ENCODE data around the gene IFI44.

IFI44 gene

DNA sequence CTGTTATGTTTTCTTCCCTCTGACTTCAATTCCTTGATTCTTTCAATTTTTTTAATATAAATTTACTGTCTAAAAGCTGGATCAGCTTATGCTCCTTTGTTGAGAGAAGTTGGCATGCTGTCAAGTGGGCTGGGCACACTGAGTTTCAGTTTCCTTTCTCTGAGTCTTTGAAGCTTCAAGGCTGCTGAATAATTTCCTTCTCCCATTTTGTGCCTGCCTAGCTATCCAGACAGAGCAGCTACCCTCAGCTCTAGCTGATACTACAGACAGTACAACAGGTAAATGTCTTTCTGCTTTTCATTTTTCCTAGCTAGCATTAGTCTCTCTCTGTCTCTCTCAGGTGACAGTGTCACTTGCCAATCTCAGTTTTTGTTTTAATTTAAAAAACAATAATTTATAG lies at the start of gene IFI44:
Gene IFI44 (plus strand): TSS at position 204 of the 400 bp plus-strand sequence. CDS start 365 bp downstream, outside the sequence.
- Mint-ChIP-seq H3K9me3 (peaks cover 11% of the 10 kb centered on the region), H3K4me3 (peak within 1 kb of the TSS; percentile 82), H3K36me3 (ENCODE audit: low read depth) (peaks cover 25% of the 10 kb centered on the region), H3K27ac (peak within 1 kb of the TSS; percentile 82), H3K4me1 (peaks cover 55% of the 10 kb centered on the region), H3K27me3 (no peaks in the 10 kb centered on the region)
- ATAC-seq (peak; percentile 83), DNase-seq (peak; percentile 70)

- Mint-ChIP-seq H3K4me1 (no peaks in the 10 kb centered on the region), H3K4me3 (no peak overlapping the region), H3K36me3 (ENCODE audit: low read depth) (no peaks in the 10 kb centered on the region), H3K27ac (no peak overlapping the region), H3K27me3 (no peaks in the 10 kb centered on the region), H3K9me3 (no peaks in the 10 kb centered on the region)
- DNase-seq (no peak), ATAC-seq (no peak)
Measured at GRCh38 chr1:78601068-78601467, 48.6 kb upstream of the IFI44 start.

- no peak overlapping the region for H3K27ac Mint-ChIP-seq
- no peak for DNase-seq
- H3K4me3 Mint-ChIP-seq = no peak overlapping the region
- no peak for ATAC-seq
- H3K36me3 Mint-ChIP-seq (ENCODE audit: low read depth) = no peaks in the 10 kb centered on the region
- H3K27me3 Mint-ChIP-seq = peaks cover 3% of the 10 kb centered on the region
- no peaks in the 10 kb centered on the region for H3K9me3 Mint-ChIP-seq
- H3K4me1 Mint-ChIP-seq = no peaks in the 10 kb centered on the region
Measured at GRCh38 chr1:78603206-78603605, 46.4 kb upstream of the IFI44 start.

DNA sequence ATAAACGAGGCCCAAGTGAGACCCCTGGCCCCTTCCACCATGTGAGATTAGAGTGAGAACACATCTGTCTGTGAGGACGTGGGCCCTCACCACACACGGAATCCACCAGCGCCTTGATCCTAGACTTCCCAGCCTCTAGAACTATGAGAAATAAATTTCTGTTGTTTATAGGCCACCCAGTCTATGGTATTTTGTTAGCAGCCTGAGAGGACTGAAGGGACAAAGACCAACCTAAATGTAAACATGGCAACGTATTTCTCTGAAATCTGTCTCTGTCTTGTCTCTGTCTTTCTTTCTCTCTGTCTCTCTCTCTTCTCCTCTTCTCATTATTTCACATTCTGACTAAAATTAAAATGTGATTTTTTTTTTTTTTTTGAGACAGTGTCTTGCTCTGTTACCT lies 45.0 kb upstream of the IFI44 start:
- Mint-ChIP-seq H3K27ac (no peak overlapping the region), H3K4me1 (no peaks in the 10 kb centered on the region), H3K36me3 (ENCODE audit: low read depth) (no peaks in the 10 kb centered on the region), H3K27me3 (peaks cover 5% of the 10 kb centered on the region), H3K4me3 (no peak overlapping the region), H3K9me3 (no peaks in the 10 kb centered on the region)
- no peak for DNase-seq
- ATAC-seq = no peak

DNA sequence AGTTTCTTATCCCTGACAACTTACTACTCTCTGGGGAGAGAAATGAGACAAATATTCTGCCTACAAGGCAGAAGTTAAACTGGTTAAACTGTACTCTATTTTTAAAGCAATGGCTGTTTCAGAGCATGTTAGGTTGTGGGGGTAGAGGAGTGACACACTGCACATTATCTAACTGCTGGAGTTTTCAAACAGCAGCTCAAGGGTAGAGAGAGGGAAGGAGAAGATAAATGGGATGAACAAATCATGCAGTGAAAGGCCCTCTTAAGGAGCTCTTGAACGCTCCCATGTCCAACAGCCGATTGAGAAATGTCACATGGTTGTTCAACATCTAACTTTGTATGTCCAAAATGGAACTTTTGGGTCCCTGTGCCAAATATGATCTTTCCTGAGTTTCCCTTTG lies 43.4 kb upstream of the IFI44 start:
- H3K36me3 Mint-ChIP-seq (ENCODE audit: low read depth) = no peaks in the 10 kb centered on the region
- peaks cover 5% of the 10 kb centered on the region for H3K27me3 Mint-ChIP-seq
- no peak overlapping the region for H3K4me3 Mint-ChIP-seq
- DNase-seq = no peak
- no peak for ATAC-seq
- H3K27ac Mint-ChIP-seq = no peak overlapping the region
- no peaks in the 10 kb centered on the region for H3K9me3 Mint-ChIP-seq
- H3K4me1 Mint-ChIP-seq = no peaks in the 10 kb centered on the region

GRCh38 chr1:78607334-78607927 lies 42.2 kb upstream of the IFI44 start:
- Mint-ChIP-seq H3K4me1 (no peaks in the 10 kb centered on the region), H3K27me3 (peaks cover 5% of the 10 kb centered on the region), H3K9me3 (no peaks in the 10 kb centered on the region), H3K36me3 (ENCODE audit: low read depth) (no peaks in the 10 kb centered on the region), H3K27ac (no peak overlapping the region), H3K4me3 (no peak overlapping the region)
- DNase-seq (no peak), ATAC-seq (no peak)

GRCh38 chr1:78607944-78608343 lies 41.7 kb upstream of the IFI44 start:
- ATAC-seq (no peak), DNase-seq (no peak)
- Mint-ChIP-seq H3K4me3 (no peak overlapping the region), H3K27ac (no peak overlapping the region), H3K27me3 (peaks cover 5% of the 10 kb centered on the region), H3K36me3 (ENCODE audit: low read depth) (no peaks in the 10 kb centered on the region), H3K9me3 (no peaks in the 10 kb centered on the region), H3K4me1 (no peaks in the 10 kb centered on the region)

GRCh38 chr1:78617615-78618026 lies 32.0 kb upstream of the IFI44 start:
- Mint-ChIP-seq H3K4me3 (no peak overlapping the region), H3K9me3 (no peaks in the 10 kb centered on the region), H3K27me3 (no peaks in the 10 kb centered on the region), H3K27ac (no peak overlapping the region), H3K36me3 (ENCODE audit: low read depth) (peaks cover 3% of the 10 kb centered on the region), H3K4me1 (peaks cover 40% of the 10 kb centered on the region)
- peak; percentile 44 for DNase-seq
- peak; percentile 44 for ATAC-seq

GRCh38 chr1:78619032-78619431 lies 30.6 kb upstream of the IFI44 start:
- no peaks in the 10 kb centered on the region for H3K27me3 Mint-ChIP-seq
- H3K36me3 Mint-ChIP-seq (ENCODE audit: low read depth) = peaks cover 9% of the 10 kb centered on the region
- H3K4me1 Mint-ChIP-seq = peaks cover 54% of the 10 kb centered on the region
- peak overlapping the region; percentile 94 for H3K27ac Mint-ChIP-seq
- no peak overlapping the region for H3K4me3 Mint-ChIP-seq
- DNase-seq (no peak), ATAC-seq (no peak)
- no peaks in the 10 kb centered on the region for H3K9me3 Mint-ChIP-seq

GRCh38 chr1:78619446-78619802 lies 30.2 kb upstream of the IFI44 start:
- Mint-ChIP-seq H3K4me1 (peaks cover 58% of the 10 kb centered on the region), H3K27ac (peak overlapping the region; percentile 94), H3K9me3 (no peaks in the 10 kb centered on the region), H3K27me3 (no peaks in the 10 kb centered on the region), H3K4me3 (peak overlapping the region; percentile 89), H3K36me3 (ENCODE audit: low read depth) (peaks cover 12% of the 10 kb centered on the region)
- DNase-seq = no peak
- ATAC-seq = no peak

- no peaks in the 10 kb centered on the region for H3K27me3 Mint-ChIP-seq
- H3K36me3 Mint-ChIP-seq (ENCODE audit: low read depth) = peaks cover 18% of the 10 kb centered on the region
- H3K9me3 Mint-ChIP-seq = no peaks in the 10 kb centered on the region
- DNase-seq (peak; percentile 54), ATAC-seq (no peak)
- peak within 1 kb of the TSS; percentile 94 for H3K27ac Mint-ChIP-seq
- H3K4me1 Mint-ChIP-seq = peaks cover 64% of the 10 kb centered on the region
- peak within 1 kb of the TSS; percentile 89 for H3K4me3 Mint-ChIP-seq
Measured at GRCh38 chr1:78619803-78620579, 29.6 kb upstream of the IFI44 start, which contains the start of gene IFI44L. Gene IFI44L, plus strand, starts transcription at chr1:78620448. Its CDS starts 7,468 bp downstream, at chr1:78627916.

GRCh38 chr1:78620666-78621065 lies 29.0 kb upstream of the IFI44 start:
- Mint-ChIP-seq H3K9me3 (no peaks in the 10 kb centered on the region), H3K4me3 (peak overlapping the region; percentile 89), H3K36me3 (ENCODE audit: low read depth) (peaks cover 21% of the 10 kb centered on the region), H3K4me1 (peaks cover 70% of the 10 kb centered on the region), H3K27me3 (no peaks in the 10 kb centered on the region), H3K27ac (peak overlapping the region; percentile 94)
- ATAC-seq (no peak), DNase-seq (no peak)

- no peak for DNase-seq
- H3K36me3 Mint-ChIP-seq (ENCODE audit: low read depth) = peaks cover 21% of the 10 kb centered on the region
Measured at GRCh38 chr1:78622548-78622947, 27.1 kb upstream of the IFI44 start.

DNA sequence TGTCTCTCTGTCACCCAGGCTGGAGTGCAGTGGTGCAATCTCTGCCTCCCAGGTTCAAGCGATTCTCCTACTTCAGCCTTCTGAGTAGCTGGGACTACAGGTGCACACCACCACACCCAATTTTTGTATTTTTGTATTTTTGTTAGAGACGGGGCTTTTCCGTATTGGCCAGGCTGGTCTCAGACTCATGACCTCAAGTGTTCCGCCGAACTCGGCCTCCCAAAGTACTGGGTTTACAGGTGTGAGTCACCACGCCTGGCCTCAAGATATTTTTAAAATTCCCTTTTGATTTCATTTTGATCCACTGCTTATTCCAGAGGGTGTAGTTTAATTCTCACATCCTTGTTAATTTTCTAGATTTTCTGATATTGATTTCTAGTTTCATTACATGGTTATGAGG lies 25.6 kb upstream of the IFI44 start:
- DNase-seq (no peak), ATAC-seq (peak; percentile 37)
- H3K4me3 Mint-ChIP-seq = peak overlapping the region; percentile 79
- no peaks in the 10 kb centered on the region for H3K9me3 Mint-ChIP-seq
- peaks cover 74% of the 10 kb centered on the region for H3K4me1 Mint-ChIP-seq
- no peaks in the 10 kb centered on the region for H3K27me3 Mint-ChIP-seq
- peaks cover 32% of the 10 kb centered on the region for H3K36me3 Mint-ChIP-seq (ENCODE audit: low read depth)
- peak overlapping the region; percentile 64 for H3K27ac Mint-ChIP-seq

More at GRCh38 chr1:78622548-78622947, 27.1 kb upstream of the IFI44 start:
- peak overlapping the region; percentile 79 for H3K4me3 Mint-ChIP-seq
- no peaks in the 10 kb centered on the region for H3K9me3 Mint-ChIP-seq
- no peak for ATAC-seq
- H3K4me1 Mint-ChIP-seq = peaks cover 82% of the 10 kb centered on the region
- no peaks in the 10 kb centered on the region for H3K27me3 Mint-ChIP-seq
- H3K27ac Mint-ChIP-seq = peak overlapping the region; percentile 77

DNA sequence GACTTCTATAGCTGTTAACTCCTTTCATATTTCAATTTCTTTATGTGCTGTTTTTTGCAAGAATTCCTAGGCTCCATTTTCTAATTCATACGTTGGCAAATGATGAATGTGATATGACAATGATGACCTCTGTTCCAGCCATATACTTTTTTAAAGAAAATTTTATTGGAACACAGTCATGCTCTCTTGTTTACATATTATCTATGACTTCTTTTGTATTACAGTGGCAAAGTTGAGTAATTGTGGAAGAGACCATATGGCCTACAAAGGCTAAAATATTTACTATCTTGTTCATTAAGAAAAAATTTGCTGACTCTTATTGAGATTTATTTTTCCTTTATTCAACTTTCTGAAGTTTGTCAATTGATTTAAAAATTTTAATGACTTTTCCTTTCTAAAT lies 22.3 kb upstream of the IFI44 start:
- Mint-ChIP-seq H3K4me3 (no peak overlapping the region), H3K36me3 (ENCODE audit: low read depth) (peaks cover 32% of the 10 kb centered on the region), H3K4me1 (peaks cover 49% of the 10 kb centered on the region), H3K27ac (no peak overlapping the region), H3K27me3 (no peaks in the 10 kb centered on the region), H3K9me3 (no peaks in the 10 kb centered on the region)
- ATAC-seq (no peak), DNase-seq (no peak)
